ENCODE measurements around the gene KIF6.
A peak's percentile ranks its signal among the peaks of the same experiment; 100 is the strongest.

KIF6 gene

DNA sequence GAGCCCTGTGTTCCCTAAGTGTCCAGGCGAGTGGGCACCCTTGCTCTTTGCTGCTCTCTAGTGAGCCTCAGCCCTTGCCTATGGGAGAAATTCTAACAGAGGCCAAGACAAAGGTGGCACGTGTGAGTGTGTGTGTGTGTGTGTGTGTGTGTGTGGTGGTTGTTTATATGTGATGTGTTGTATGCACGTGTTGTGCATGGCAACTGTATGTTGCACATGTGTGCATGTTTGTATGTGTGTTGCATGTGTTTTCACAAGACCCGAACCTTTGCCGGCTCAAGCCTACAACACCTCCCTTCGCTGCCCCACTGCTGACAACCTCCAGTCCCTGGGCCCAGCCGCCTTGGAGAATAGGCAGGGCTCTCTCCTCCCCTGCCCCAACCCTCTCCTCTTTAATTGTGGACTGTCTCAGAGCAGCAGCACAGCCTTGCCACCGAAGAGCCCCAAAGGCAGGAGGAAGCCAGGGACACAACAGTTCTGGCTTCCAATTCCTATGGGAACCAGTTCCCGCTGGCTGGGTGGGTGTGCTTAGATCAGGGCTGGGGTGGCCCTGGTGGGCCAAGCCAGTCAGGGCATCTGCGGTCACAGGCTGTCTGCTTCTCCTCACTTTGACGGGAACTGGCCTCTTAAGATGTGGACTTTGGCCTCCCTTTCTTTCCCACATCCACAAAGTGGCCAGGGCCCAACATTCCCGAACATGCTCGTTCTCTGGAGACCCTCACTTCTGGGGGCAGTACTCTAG, 405.4 kb downstream of the KIF6 start:
- no peak for DNase-seq (ENCODE audit: low spot score)

DNA sequence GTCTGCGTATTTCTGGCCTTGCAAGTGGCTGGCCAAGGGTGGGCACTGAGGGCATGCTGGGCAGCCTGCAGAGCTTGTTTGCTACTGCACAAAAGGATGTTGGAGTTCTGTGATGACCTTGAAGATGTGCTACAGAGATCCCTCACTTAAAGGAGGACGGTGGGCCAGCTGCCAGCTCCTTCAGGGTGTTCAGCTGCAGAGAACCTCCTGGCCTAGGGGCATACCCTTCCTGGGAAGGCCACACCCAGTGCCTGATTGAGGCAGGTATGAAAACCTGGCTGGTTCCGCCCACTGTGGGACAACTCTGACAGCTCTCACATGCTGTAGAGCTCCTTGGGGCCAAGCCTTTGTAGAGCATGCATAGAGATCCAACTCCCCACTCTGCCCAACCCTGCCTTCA, 408.0 kb downstream of the KIF6 start:
- no peak for DNase-seq (ENCODE audit: low spot score)

GRCh38 chr6:39314273-39314795, 410.9 kb downstream of the KIF6 start, which contains the start of gene KCNK17:
Gene KCNK17, minus strand, starts transcription at chr6:39314419. Its CDS starts 99 bp downstream, at chr6:39314320.
- DNase-seq (ENCODE audit: low spot score), result no peak

DNA sequence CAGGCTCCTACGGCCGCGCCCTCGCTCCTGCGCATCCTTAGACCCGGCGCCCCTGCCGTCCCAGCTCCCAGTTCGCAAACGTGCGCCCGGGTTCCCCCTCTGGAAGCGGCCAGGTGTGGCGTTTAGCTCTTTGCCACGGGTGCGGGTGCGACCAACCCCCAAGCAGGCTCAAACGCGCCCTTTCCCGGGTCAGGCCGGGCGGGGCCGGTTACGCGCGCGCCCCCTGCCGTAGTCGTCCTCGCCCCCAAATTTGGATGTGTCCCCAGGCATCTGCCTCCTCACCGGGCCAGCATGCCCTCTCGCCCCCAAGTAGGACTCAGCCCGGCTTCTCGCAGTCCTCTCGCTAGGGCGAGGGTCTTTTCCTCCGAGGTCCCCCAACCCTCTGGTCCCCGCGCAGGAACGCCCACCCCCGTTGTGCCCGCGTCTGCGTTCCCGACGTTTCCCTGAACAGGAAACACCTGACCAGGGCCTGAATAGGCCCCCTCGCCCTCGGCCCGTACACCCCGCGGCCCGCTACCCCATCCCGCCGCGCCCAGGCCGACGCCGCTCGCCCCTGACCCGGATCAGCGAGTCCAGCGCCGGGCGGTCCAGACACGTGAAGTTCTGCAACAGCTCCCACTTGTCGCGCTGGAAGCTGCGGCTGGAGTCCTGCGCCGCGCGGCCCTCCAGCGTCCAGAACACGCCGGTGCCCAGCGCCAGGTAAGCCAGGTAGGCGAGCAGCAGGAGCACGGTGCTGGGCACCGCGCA, 411.5 kb downstream of the KIF6 start:
- DNase-seq (ENCODE audit: low spot score), result no peak

GRCh38 chr6:39312912-39313525, 412.2 kb downstream of the KIF6 start:
- DNase-seq (ENCODE audit: low spot score), result no peak

GRCh38 chr6:39310542-39310941, 414.7 kb downstream of the KIF6 start:
- DNase-seq (ENCODE audit: low spot score), result no peak

DNA sequence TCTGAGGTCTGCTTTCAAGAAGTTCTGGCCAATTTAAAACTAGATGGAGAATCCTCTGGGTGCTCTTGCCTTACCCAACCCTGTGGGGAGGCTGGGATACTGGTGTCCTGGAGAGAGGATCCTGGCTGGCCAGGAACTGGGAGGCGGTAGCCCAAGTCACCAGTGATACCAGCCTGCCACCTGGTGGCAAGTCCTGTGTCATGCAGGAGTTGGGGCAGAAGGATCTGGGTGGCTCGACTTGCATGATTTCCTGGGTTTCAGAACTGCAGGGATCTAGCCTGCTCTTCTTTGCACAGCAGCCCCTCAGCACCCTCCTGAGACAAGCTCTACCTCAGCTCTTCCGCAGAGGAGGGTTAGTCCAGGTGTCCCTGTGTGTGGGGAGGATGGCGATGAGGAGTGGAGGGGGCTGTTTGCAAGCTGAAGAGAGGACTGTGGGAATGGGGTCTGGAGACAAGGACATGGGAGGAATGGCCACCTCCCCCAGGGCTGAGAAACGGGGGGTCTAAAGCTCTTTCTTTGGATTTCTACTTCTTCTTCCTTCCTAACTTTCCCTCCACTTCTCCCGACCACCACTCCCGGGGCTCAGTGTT, 415.2 kb downstream of the KIF6 start:
- peak; percentile 47 for DNase-seq (ENCODE audit: low spot score)

DNA sequence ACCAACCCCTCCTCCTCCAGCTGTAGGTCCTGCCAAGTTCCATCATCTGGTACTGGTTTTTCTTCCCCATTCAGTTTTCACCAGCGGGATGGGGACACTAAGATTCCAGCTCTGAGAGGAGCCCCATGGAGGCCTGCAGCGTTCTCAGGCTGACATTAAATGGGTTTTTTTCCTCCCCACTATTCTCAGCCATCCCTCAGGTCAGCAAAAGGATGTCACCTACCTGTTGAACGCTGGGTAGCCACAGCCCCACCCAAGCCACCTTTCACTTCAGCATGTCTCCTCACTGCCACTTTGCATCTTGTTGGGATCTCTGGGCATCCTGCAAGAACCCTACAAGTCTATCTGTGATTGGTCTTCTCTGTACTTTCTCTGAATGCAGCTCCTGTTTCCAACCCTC, 417.7 kb downstream of the KIF6 start:
- no peak for DNase-seq (ENCODE audit: low spot score)

GRCh38 chr6:39304951-39305350, 420.3 kb downstream of the KIF6 start:
- no peak for DNase-seq (ENCODE audit: low spot score)

GRCh38 chr6:39303425-39304153, 421.6 kb downstream of the KIF6 start:
- DNase-seq (ENCODE audit: low spot score), result no peak

DNA sequence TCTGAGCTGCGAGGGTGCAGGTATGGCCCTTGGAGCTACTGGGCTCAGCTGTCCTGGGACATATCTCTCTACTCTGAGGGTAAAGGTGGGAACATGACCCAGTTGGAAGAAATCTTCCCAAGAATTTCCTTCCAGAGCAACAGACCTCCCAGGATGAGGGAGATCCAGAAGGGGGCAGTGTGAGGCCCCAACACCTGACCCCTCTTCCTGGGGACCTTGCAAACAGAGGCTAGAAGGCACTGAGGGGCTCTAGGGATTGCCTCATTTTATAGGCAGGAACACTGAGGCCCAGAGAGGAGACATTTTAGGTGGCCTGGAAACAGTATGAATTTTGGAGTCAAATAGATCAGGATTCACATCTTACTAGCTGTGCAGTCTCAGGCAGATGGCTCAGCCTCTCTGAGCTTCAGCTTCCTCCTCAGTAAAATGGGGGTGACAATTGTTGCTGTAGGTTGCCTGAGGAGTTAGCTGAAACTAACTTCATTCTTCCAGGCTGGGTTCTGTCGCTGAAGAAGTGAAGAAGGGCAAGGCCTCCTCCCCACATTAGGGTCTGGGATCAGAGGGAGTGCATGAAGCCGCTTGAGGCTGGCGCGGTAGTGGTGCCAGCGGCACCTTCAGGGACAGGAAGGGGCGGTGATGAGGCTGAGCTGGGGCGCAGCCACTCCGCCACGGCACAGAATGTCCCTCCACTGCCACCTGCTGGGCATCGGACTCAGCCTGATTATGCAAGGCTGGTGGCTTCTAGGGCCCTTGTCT, 422.4 kb downstream of the KIF6 start:
- DNase-seq (ENCODE audit: low spot score), result peak; percentile 79

GRCh38 chr6:39302011-39302410, 423.2 kb downstream of the KIF6 start:
- DNase-seq (ENCODE audit: low spot score), result no peak

DNA sequence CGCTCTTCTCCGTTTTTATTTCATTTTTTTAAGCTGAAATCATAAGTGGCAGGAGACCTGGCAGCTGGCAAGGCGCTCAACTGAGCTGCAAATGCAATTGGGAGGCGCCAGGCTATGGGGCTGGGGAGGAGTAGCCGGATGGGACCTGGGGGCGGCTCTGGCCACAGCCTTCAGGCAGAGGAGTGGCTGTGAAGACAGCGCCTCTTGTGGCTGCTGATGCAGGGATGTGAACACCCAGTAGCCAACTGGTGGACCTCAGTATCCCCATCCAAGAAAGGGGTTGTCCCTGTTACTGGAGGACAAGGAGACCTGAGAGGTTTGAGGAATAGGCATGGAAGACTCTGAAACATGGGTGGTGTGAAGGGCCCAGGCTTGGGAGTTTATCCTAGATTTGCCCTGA, 423.6 kb downstream of the KIF6 start:
- no peak for DNase-seq (ENCODE audit: low spot score)

- DNase-seq (ENCODE audit: low spot score), result no peak
Measured at GRCh38 chr6:39300739-39301138, 424.5 kb downstream of the KIF6 start.

- DNase-seq (ENCODE audit: low spot score), result no peak
Measured at GRCh38 chr6:39298061-39298460, 427.1 kb downstream of the KIF6 start.

DNA sequence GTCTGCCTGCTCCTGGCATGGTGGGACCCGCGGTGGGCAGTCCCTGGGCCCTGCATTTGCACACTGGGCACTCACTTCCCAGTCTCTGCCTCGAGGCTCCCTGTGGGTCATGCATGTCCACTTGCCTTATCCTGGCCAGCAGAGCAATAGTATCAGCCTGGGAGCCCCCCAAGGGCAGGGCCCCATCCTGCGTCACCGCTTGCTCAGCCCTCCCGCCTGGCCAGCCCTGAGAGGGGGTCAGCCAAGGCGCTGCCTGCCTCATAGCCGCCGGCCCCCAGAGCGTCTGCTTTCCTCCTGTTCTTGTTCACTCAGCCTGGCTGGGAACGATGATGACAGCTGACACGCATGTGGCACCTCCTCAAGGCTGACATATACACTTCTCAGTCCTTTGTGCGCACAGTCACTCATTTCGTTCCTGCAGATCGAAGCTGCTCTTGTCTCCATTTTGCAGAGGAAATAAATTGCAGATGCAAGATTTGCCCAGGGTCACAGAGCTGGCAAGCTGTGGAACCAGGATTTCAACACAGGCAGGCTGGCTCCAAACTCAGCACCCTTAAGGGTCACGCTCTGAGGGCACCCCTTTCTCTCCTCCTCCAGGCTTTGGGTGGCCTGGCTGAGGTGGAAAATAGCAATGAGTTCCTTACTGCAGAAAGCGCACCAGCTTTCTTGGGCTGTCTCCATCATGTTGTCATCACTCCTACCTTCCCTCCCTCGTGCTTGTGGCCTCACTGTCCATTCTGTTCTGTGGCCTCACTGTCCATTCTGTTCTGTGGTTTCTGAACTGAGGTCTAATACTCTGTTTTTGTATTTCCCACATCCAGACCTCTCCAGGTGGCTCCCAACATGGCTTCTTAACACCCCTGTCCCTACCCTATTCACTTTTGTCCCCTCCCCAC, 428.2 kb downstream of the KIF6 start:
- no peak for DNase-seq (ENCODE audit: low spot score)

GRCh38 chr6:39295611-39296011, 429.6 kb downstream of the KIF6 start:
- DNase-seq (ENCODE audit: low spot score), result no peak

GRCh38 chr6:39294899-39295298, 430.3 kb downstream of the KIF6 start:
- DNase-seq (ENCODE audit: low spot score), result no peak

DNA sequence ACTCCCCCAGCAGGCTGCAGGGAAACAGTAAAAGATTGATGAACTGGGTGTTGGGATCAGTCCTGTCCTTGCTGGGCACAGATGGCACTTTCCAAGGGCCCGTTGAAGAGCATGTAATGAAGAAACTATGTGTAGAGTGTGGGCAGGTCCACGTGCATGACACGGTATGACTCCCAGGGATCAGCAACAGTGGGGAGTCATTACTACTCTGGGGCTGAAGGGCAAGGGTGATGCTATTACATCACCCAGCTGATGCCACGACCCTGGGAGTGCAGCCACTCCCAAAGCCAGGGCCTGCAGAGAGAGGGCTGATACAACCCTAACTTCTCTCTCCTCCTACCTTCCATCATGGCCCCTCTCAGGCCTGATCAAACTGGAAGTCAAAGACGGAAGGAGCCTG, 431.1 kb downstream of the KIF6 start:
- no peak for DNase-seq (ENCODE audit: low spot score)

- DNase-seq (ENCODE audit: low spot score), result no peak
Measured at GRCh38 chr6:39292637-39293036, 432.6 kb downstream of the KIF6 start.

Measured in CD4-positive, alpha-beta T cell treated with Interleukin-2 at 100 ng/mL for 4 hours (primary cell).